Stimulated activated CD8-positive, alpha-beta memory T cell treated with anti-CD3 and anti-CD28 coated beads, Interleukin-2, amount 100 ng/mL, for 48 hours (primary cell): ENCODE measurements around the gene KLRK1.
"Not testable (repeated sequence)": the region's sequence is repeated elsewhere in the genome, so short reads cannot be mapped to it uniquely, and the experiment has no call there.

Source experiments
- DNase-seq, 2 donors: peaks; one replicate each; pipeline ENCODE4 v3.0.0-alpha.2; 2020; ENCODE audit warnings: low read depth in 2 of 2

The KLRK1 gene

GRCh38 chr12:10388624-10389413 is 1.0 kb downstream of the KLRK1 start:
- DNase-seq: no peak

- DNase-seq: not testable (repeated sequence)
Measured at GRCh38 chr12:10387498-10387897, 2.3 kb downstream of the KLRK1 start.

- no peak for DNase-seq
Measured at GRCh38 chr12:10386857-10387256, 3.0 kb downstream of the KLRK1 start.

- DNase-seq: no peak
Measured at GRCh38 chr12:10385166-10385613, 4.7 kb downstream of the KLRK1 start.

- no peak for DNase-seq
Measured at GRCh38 chr12:10384191-10384590, 5.7 kb downstream of the KLRK1 start.

- no peak for DNase-seq
Measured at GRCh38 chr12:10381928-10382628, 7.8 kb downstream of the KLRK1 start.

GRCh38 chr12:10378737-10379136 is 11.1 kb downstream of the KLRK1 start:
- DNase-seq: not testable (repeated sequence)

GRCh38 chr12:10374624-10375018 is 15.2 kb downstream of the KLRK1 start:
- no peak for DNase-seq

GRCh38 chr12:10372559-10372958 is 17.3 kb downstream of the KLRK1 start:
- no peak for DNase-seq

- not testable (repeated sequence) for DNase-seq
Measured at GRCh38 chr12:10371893-10372535, 17.8 kb downstream of the KLRK1 start.

- no peak for DNase-seq
Measured at GRCh38 chr12:10369557-10370415, 20.1 kb downstream of the KLRK1 start.

- DNase-seq: no peak
Measured at GRCh38 chr12:10368206-10369171, 21.4 kb downstream of the KLRK1 start.

- not testable (repeated sequence) for DNase-seq
Measured at GRCh38 chr12:10367714-10368113, 22.1 kb downstream of the KLRK1 start.

GRCh38 chr12:10366875-10367274 is 23.0 kb downstream of the KLRK1 start:
- DNase-seq: no peak

- DNase-seq: no peak
Measured at GRCh38 chr12:10365696-10366405, 24.0 kb downstream of the KLRK1 start.

- no peak for DNase-seq
Measured at GRCh38 chr12:10364815-10365622, 24.8 kb downstream of the KLRK1 start.

- DNase-seq: no peak
Measured at GRCh38 chr12:10363914-10364814, 25.7 kb downstream of the KLRK1 start.

GRCh38 chr12:10363658-10363913 is 26.3 kb downstream of the KLRK1 start:
- no peak for DNase-seq
